KMS-11 (cell line): ENCODE results near the gene MAMDC2.

ENCODE experiments used
- H2AFZ ChIP-seq: fragments of 200-600 bp; sonication (generic); 2 replicates; pipeline ENCODE4 v1.6.1; 2016; ENCODE audit warnings: antibody characterized with exemption, mixed run types, low read depth
- H3K27ac ChIP-seq: fragments of 200-600 bp; sonication (generic); 2 replicates; pipeline ENCODE4 v1.6.1; 2016; ENCODE audit warnings: mild to moderate bottlenecking, mixed run types
- H3K27me3 ChIP-seq: fragments of 200-600 bp; sonication (generic); 2 replicates; pipeline ENCODE4 v1.6.1; 2017; ENCODE audit warnings: mild to moderate bottlenecking, low read depth, mixed run types, moderate library complexity; ENCODE audit not compliant: insufficient read depth
- H3K36me3 ChIP-seq: fragments of 200-600 bp; sonication (generic); 2 replicates; pipeline ENCODE4 v1.6.1; 2017; ENCODE audit warnings: mild to moderate bottlenecking, mixed run types; ENCODE audit not compliant: insufficient read depth
- H3K4me1 ChIP-seq: fragments of 200-600 bp; sonication (generic); 2 replicates; pipeline ENCODE4 v1.6.1; 2016; ENCODE audit warnings: mild to moderate bottlenecking, low read depth, mixed run types; ENCODE audit not compliant: poor library complexity, severe bottlenecking
- H3K4me2 ChIP-seq: fragments of 200-600 bp; sonication (generic); 2 replicates; pipeline ENCODE4 v1.7.0; 2016; ENCODE audit warnings: mild to moderate bottlenecking, mixed run types
- H3K4me3 ChIP-seq: fragments of 200-600 bp; sonication (generic); IDR thresholded peaks from 2 replicates; pipeline ENCODE4 v1.6.1; 2017; ENCODE audit warnings: low read depth, low read length, mixed read lengths; ENCODE audit not compliant: insufficient read depth
- H3K79me2 ChIP-seq: fragments of 200-600 bp; sonication (generic); 2 replicates; pipeline ENCODE4 v1.6.1; 2016; ENCODE audit warnings: low read depth, mixed run types; ENCODE audit not compliant: insufficient read depth
- H3K9ac ChIP-seq: fragments of 200-600 bp; sonication (generic); 2 replicates; pipeline ENCODE4 v1.6.1; 2016; ENCODE audit warnings: mild to moderate bottlenecking, mixed run types
- H4K20me1 ChIP-seq: fragments of 200-600 bp; sonication (generic); 2 replicates; pipeline ENCODE4 v1.6.1; 2016; ENCODE audit warnings: mild to moderate bottlenecking, mixed run types; ENCODE audit not compliant: insufficient read depth
- TF ChIP-seq, protein P1 (sequence below): fragments of 200-600 bp; sonication (generic); conservative IDR thresholded peaks from 2 replicates; pipeline ENCODE4 v1.6.1; 2017; ENCODE audit warnings: low read depth, mild to moderate bottlenecking, antibody characterized with exemption, low read length, moderate library complexity, mixed read lengths

MAMDC2 gene

DNA sequence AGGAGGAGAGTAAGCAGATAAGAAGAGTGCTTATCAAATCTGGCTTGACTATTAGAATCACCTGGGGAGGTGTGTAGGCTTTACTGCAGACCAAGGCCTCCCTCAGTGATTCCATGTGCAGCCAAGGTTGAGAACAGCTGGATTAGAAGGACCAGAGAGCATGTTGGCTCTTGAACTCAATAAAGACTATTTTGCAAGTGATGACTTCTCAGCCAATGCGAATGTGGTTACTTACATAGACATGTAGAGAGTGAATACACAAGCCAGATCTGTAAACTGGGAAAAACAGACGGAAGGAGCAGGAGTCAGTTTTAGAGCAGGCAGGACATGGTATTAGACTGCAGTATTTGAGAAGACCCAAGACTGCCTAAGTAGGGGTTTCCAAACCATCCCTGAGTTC is 48.5 kb downstream of the MAMDC2 start:
- Histone ChIP-seq H3K4me2 (no peak overlapping the region), H3K36me3 (no peaks in the 10 kb centered on the region), H4K20me1 (no peaks in the 10 kb centered on the region), H3K79me2 (no peaks in the 10 kb centered on the region), H3K27ac (no peak overlapping the region), H2AFZ (no peak overlapping the region), H3K27me3 (no peaks in the 10 kb centered on the region), H3K9ac (no peak overlapping the region), H3K4me1 (peaks cover 19% of the 10 kb centered on the region), H3K4me3 (no peak overlapping the region)
- TF ChIP-seq, protein P1, sequence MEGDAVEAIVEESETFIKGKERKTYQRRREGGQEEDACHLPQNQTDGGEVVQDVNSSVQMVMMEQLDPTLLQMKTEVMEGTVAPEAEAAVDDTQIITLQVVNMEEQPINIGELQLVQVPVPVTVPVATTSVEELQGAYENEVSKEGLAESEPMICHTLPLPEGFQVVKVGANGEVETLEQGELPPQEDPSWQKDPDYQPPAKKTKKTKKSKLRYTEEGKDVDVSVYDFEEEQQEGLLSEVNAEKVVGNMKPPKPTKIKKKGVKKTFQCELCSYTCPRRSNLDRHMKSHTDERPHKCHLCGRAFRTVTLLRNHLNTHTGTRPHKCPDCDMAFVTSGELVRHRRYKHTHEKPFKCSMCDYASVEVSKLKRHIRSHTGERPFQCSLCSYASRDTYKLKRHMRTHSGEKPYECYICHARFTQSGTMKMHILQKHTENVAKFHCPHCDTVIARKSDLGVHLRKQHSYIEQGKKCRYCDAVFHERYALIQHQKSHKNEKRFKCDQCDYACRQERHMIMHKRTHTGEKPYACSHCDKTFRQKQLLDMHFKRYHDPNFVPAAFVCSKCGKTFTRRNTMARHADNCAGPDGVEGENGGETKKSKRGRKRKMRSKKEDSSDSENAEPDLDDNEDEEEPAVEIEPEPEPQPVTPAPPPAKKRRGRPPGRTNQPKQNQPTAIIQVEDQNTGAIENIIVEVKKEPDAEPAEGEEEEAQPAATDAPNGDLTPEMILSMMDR, result no peak

- TF ChIP-seq, protein P1, result no peak
- Histone ChIP-seq H3K4me1 (peaks cover 19% of the 10 kb centered on the region), H3K36me3 (no peaks in the 10 kb centered on the region), H3K27me3 (no peaks in the 10 kb centered on the region), H3K27ac (peak overlapping the region; percentile 62; the same call in 1 of the 2 replicates), H3K4me3 (no peak overlapping the region), H3K79me2 (no peaks in the 10 kb centered on the region), H3K4me2 (peak overlapping the region; percentile 5; the same call in 1 of the 2 replicates), H4K20me1 (no peaks in the 10 kb centered on the region), H2AFZ (no peak overlapping the region), H3K9ac (no peak overlapping the region)
Observed at GRCh38 chr9:70093095-70093494, 49.4 kb downstream of the MAMDC2 start.

DNA sequence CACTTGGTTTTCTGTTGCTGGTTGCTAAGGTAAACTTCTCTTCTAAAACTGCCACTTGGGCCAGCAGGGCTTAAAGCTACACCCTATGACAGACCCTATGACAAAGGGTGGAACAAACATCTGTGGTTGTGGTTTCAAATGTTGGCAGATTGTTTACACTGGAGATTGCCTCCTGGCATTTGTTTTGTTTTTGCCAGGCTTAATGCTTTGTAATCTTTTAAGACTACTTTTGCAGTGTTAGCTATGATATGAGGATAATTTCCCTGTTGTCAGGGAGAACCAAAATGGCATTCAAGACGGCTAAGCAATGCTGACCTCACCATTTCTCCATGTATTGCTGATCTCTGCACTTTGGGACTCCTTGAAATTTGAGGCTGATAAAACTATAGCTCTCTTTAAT is 50.3 kb downstream of the MAMDC2 start:
- Histone ChIP-seq H3K79me2 (no peaks in the 10 kb centered on the region), H3K4me2 (peak overlapping the region; percentile 5; the same call in 1 of the 2 replicates), H4K20me1 (no peaks in the 10 kb centered on the region), H2AFZ (no peak overlapping the region), H3K4me1 (peaks cover 19% of the 10 kb centered on the region), H3K27ac (peak overlapping the region; percentile 62), H3K36me3 (no peaks in the 10 kb centered on the region), H3K4me3 (no peak overlapping the region), H3K9ac (peak overlapping the region; percentile 17; the same call in 1 of the 2 replicates), H3K27me3 (no peaks in the 10 kb centered on the region)
- TF ChIP-seq, protein P1, result no peak

DNA sequence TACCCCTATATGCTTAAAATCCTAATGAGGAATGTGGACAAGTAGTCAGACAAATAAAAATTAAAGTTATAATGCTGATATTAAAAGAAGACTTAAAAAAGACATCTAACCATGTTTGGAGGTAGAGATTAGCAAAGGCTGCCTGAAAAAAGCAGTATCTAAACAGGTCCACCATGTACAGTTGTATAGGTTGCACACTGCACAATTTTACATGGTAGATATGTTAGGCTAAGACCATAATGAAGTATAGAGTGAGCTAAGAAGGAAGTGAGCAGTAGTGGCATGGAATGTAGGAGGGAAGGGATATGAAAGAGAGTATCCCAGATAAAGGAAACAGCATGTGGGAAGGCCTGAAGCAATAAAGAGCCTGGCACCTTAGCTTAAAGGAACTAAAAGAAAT is 51.1 kb downstream of the MAMDC2 start:
- H2AFZ ChIP-seq, result no peak overlapping the region
- H3K4me3 ChIP-seq, result no peak overlapping the region
- no peaks in the 10 kb centered on the region for H4K20me1 ChIP-seq
- H3K27ac ChIP-seq, result peak overlapping the region; percentile 62; the same call in 1 of the 2 replicates
- peaks cover 19% of the 10 kb centered on the region for H3K4me1 ChIP-seq
- no peaks in the 10 kb centered on the region for H3K27me3 ChIP-seq
- no peaks in the 10 kb centered on the region for H3K79me2 ChIP-seq
- H3K4me2 ChIP-seq, result no peak overlapping the region
- no peaks in the 10 kb centered on the region for H3K36me3 ChIP-seq
- H3K9ac ChIP-seq, result no peak overlapping the region
- TF ChIP-seq, protein P1, result no peak
